ENCODE measurements around the gene RABGAP1L. TPM values are rescaled to one million over a fixed set of nuclear protein-coding genes. Genes with fewer than 3 reads are reported as not detected.

Gene RABGAP1L
- polyA plus RNA-seq, 3 donors: 35.2 to 75.3 (median 63.3) TPM

GRCh38 chr1:174167265-174167803 is 8.0 kb downstream of the RABGAP1L start:
- Mint-ChIP-seq H3K4me1 (peaks cover 42% of the 10 kb centered on the region), H3K27me3 (ENCODE audit: low read depth in 3 of 3) (peaks cover 0 to 5% (median 1%) of the 10 kb centered on the region in 3 donors), H3K36me3 (peaks cover 3 to 19% of the 10 kb centered on the region in 2 donors), H3K9me3 (no peaks in the 10 kb centered on the region), H3K27ac (peak overlapping the region in 1 of 7 donors; percentile 15), H3K4me3 (no peak overlapping the region)
- peaks cover 27% of the 10 kb centered on the region for H4K20me1 ChIP-seq (ENCODE audit: insufficient read depth, low read length)
- TF ChIP-seq CTCF (IDR thresholded peaks at IDR 0.05): no peak
- intact Hi-C loops (cut with micrococcal nuclease): loop anchor here in 1 of 2 donors (10.0 kb wide), 1 partner anchor 303 kb away; the partner anchor contains the start of genes GAS5 and ZBTB37
- no peak overlapping the region for H3K4me3 ChIP-seq (replicated peaks in 1 of 3; ENCODE audit: low read depth in 2 of 3, low read length in 3 of 3)
- no peaks in the 10 kb centered on the region for H3K27me3 ChIP-seq (ENCODE audit: control insufficient read depth in 2 of 2, insufficient read depth in 2 of 2, low read length in 2 of 2)
- H3K9ac ChIP-seq (ENCODE audit: insufficient read depth, low read length, poor library complexity, severe bottlenecking): no peak overlapping the region
- no CpG with 5 or more reads among the region's 2 CpGs for WGBS (ENCODE audit: insufficient coverage)
- peaks cover 8 to 12% of the 10 kb centered on the region in 2 donors for H3K4me1 ChIP-seq (ENCODE audit: control insufficient read depth in 1 of 2, insufficient read depth in 2 of 2, low read length in 2 of 2)
- no peak overlapping the region for H3K27ac ChIP-seq (ENCODE audit: low read depth in 1 of 2, low read length in 2 of 2)
- no peak overlapping the region for H3K4me2 ChIP-seq (replicated peaks; ENCODE audit: extremely low read depth, low read length, poor library complexity, severe bottlenecking)
- DNase-seq: no peak
- H3K79me2 ChIP-seq (ENCODE audit: insufficient read depth, low read length): peaks cover 60% of the 10 kb centered on the region
- H3K36me3 ChIP-seq (replicated peaks in 1 of 2; ENCODE audit: control insufficient read depth in 1 of 2, insufficient read depth in 2 of 2, low read length in 2 of 2): no peaks in the 10 kb centered on the region
- no peak overlapping the region for H2AFZ ChIP-seq (ENCODE audit: insufficient read depth, low read depth, low read length, poor library complexity, severe bottlenecking)
- no peaks in the 10 kb centered on the region for H3K9me3 ChIP-seq (replicated peaks in 1 of 2; ENCODE audit: control insufficient read depth in 1 of 2, insufficient read depth in 1 of 2, low read length in 2 of 2)

- WGBS (ENCODE audit: insufficient coverage): 50% methylated on average over 1 of the region's 3 CpGs
- Histone ChIP-seq H4K20me1 (ENCODE audit: insufficient read depth, low read length) (peaks cover 20% of the 10 kb centered on the region), H2AFZ (ENCODE audit: insufficient read depth, low read depth, low read length, poor library complexity, severe bottlenecking) (no peak overlapping the region), H3K79me2 (ENCODE audit: insufficient read depth, low read length) (peaks cover 64% of the 10 kb centered on the region), H3K9me3 (replicated peaks in 1 of 2; ENCODE audit: control insufficient read depth in 1 of 2, insufficient read depth in 1 of 2, low read length in 2 of 2) (no peaks in the 10 kb centered on the region), H3K4me2 (replicated peaks; ENCODE audit: extremely low read depth, low read length, poor library complexity, severe bottlenecking) (no peak overlapping the region), H3K36me3 (replicated peaks in 1 of 2; ENCODE audit: control insufficient read depth in 1 of 2, insufficient read depth in 2 of 2, low read length in 2 of 2) (no peaks in the 10 kb centered on the region), H3K4me3 (replicated peaks in 1 of 3; ENCODE audit: low read depth in 2 of 3, low read length in 3 of 3) (no peak overlapping the region), H3K4me1 (ENCODE audit: control insufficient read depth in 1 of 2, insufficient read depth in 2 of 2, low read length in 2 of 2) (peaks cover 10 to 15% of the 10 kb centered on the region in 2 donors), H3K27me3 (ENCODE audit: control insufficient read depth in 2 of 2, insufficient read depth in 2 of 2, low read length in 2 of 2) (no peaks in the 10 kb centered on the region), H3K9ac (ENCODE audit: insufficient read depth, low read length, poor library complexity, severe bottlenecking) (no peak overlapping the region), H3K27ac (ENCODE audit: low read depth in 1 of 2, low read length in 2 of 2) (no peak overlapping the region)
- Mint-ChIP-seq H3K9me3 (no peaks in the 10 kb centered on the region), H3K27ac (no peak overlapping the region), H3K4me3 (no peak overlapping the region), H3K27me3 (ENCODE audit: low read depth in 3 of 3) (peaks cover 0 to 5% (median 1%) of the 10 kb centered on the region in 3 donors), H3K36me3 (peaks cover 3 to 19% of the 10 kb centered on the region in 2 donors), H3K4me1 (peaks cover 47% of the 10 kb centered on the region)
- intact Hi-C loops (cut with micrococcal nuclease): loop anchor here in 1 of 2 donors (10.0 kb wide), 1 partner anchor 305 kb away; the partner anchor contains the start of genes GAS5 and ZBTB37
- no peak for DNase-seq
- no peak for TF ChIP-seq CTCF (IDR thresholded peaks at IDR 0.05)
These were observed 10.0 kb downstream of the RABGAP1L start for GRCh38 chr1:174169342-174169741.

All from CD14-positive monocyte (primary cell).